HEK293T (cell line): ENCODE data around the gene RAB8B.

Experiments used
- ELF4 ChIP-seq: fragments of 450-650 bp; IDR thresholded peaks from 2 replicates; pipeline ENCODE4 v1.6.1; 2017; ENCODE audit warnings: antibody characterized with exemption
- FOXM1 ChIP-seq: fragments of 450-650 bp; IDR thresholded peaks from 2 replicates; pipeline ENCODE4 v1.6.1; 2017; ENCODE audit warnings: mild to moderate bottlenecking, borderline replicate concordance

- TF ChIP-seq FOXM1 = no peak
- TF ChIP-seq ELF4 = no peak
Measured at GRCh38 chr15:63260791-63261190, 71.4 kb downstream of the RAB8B start.
